CD14-positive monocyte (primary cell): Measurements from ENCODE around the gene MRPS14. TPM values are rescaled to one million over a fixed set of nuclear protein-coding genes. Genes with fewer than 3 reads are reported as not detected.
"Not testable (repeated sequence)": the region's sequence is repeated elsewhere in the genome, so short reads cannot be mapped to it uniquely, and the experiment has no call there.

ENCODE experiments used
- DNase-seq, 3 donors: peaks; one replicate each; pipeline ENCODE4 v3.0.0-alpha.2; 2011 to 2022
- H2AFZ ChIP-seq: 2 replicates; pipeline ENCODE4 v1.6.0; 2012; ENCODE audit warnings: mild to moderate bottlenecking, low read depth, low read length, inconsistent platforms; ENCODE audit not compliant: insufficient read depth, poor library complexity, severe bottlenecking
- H3K27ac ChIP-seq, 2 donors: 1 replicate in 1 of 2; 2 replicates in 1 of 2; pipeline ENCODE4 v1.5.1; 2012 to 2013; ENCODE audit warnings: low read length in 2 of 2, control low read depth in 1 of 2, inconsistent platforms in 1 of 2, low read depth in 1 of 2, mild to moderate bottlenecking in 1 of 2
- H3K27me3 ChIP-seq, 2 donors: one replicate each; pipeline versions ENCODE4 v1.6.0 to v1.6.1; 2011 to 2013; ENCODE audit warnings: low read length in 2 of 2; ENCODE audit not compliant: control insufficient read depth in 2 of 2, insufficient read depth in 2 of 2
- H3K36me3 ChIP-seq, 2 donors: replicated peaks in 1 of 2; 1 replicate in 1 of 2; 2 replicates in 1 of 2; pipeline versions ENCODE4 v1.5.1 to v1.6.1; 2012 to 2013; ENCODE audit warnings: low read length in 2 of 2, control low read depth in 1 of 2, inconsistent platforms in 1 of 2, mild to moderate bottlenecking in 1 of 2; ENCODE audit not compliant: insufficient read depth in 2 of 2, control insufficient read depth in 1 of 2
- H3K4me1 ChIP-seq, 2 donors: 1 replicate in 1 of 2; 2 replicates in 1 of 2; pipeline versions ENCODE4 v1.5.1 to v1.6.1; 2012 to 2013; ENCODE audit warnings: low read length in 2 of 2, control low read depth in 1 of 2, inconsistent platforms in 1 of 2, mild to moderate bottlenecking in 1 of 2, moderate library complexity in 1 of 2; ENCODE audit not compliant: insufficient read depth in 2 of 2, control insufficient read depth in 1 of 2
- H3K4me2 ChIP-seq: replicated peaks from 2 replicates; pipeline ENCODE3; 2012; ENCODE audit warnings: low read length, moderate library complexity, mild to moderate bottlenecking; ENCODE audit not compliant: poor library complexity, severe bottlenecking; ENCODE audit errors: extremely low read depth
- H3K4me3 ChIP-seq, 3 experiments: fragments of 200-600 bp in 1 of 3; sonication (generic) in 1 of 3; replicated peaks in 1 of 3; 1 replicate in 2 of 3; 2 replicates in 1 of 3; pipeline ENCODE4 v1.5.1; 2011 to 2013; ENCODE audit warnings: low read length in 3 of 3, mild to moderate bottlenecking in 3 of 3, control low read depth in 2 of 3, low read depth in 2 of 3, inconsistent platforms in 1 of 3, moderate library complexity in 1 of 3
- H3K79me2 ChIP-seq: 2 replicates; pipeline ENCODE4 v1.6.0; 2012; ENCODE audit warnings: mild to moderate bottlenecking, control low read depth, inconsistent platforms, low read length, moderate library complexity; ENCODE audit not compliant: insufficient read depth
- H3K9ac ChIP-seq: 2 replicates; pipeline ENCODE4 v1.6.0; 2017; ENCODE audit warnings: low read length, mild to moderate bottlenecking; ENCODE audit not compliant: insufficient read depth, poor library complexity, severe bottlenecking
- H3K9me3 ChIP-seq, 2 donors: replicated peaks in 1 of 2; 1 replicate in 1 of 2; 2 replicates in 1 of 2; pipeline versions ENCODE4 v1.5.1 to v1.6.1; 2012 to 2013; ENCODE audit warnings: low read length in 2 of 2, control low read depth in 1 of 2; ENCODE audit not compliant: control insufficient read depth in 1 of 2, insufficient read depth in 1 of 2
- H4K20me1 ChIP-seq: 2 replicates; pipeline ENCODE4 v1.6.0; 2012; ENCODE audit warnings: mild to moderate bottlenecking, low read length, control low read depth, moderate library complexity; ENCODE audit not compliant: insufficient read depth
- H3K27ac Mint-ChIP-seq, 7 donors: one replicate each; pipeline ENCODE4 v1.8.0; 2020; ENCODE audit warnings: mild to moderate bottlenecking in 7 of 7, mixed read lengths in 7 of 7, moderate library complexity in 6 of 7, inconsistent platforms in 2 of 7
- H3K27me3 Mint-ChIP-seq, 3 donors: one replicate each; pipeline ENCODE4 v1.8.0; 2021 to 2022; ENCODE audit warnings: low read depth in 3 of 3, mild to moderate bottlenecking in 3 of 3, mixed read lengths in 3 of 3, moderate library complexity in 3 of 3, inconsistent platforms in 1 of 3
- H3K36me3 Mint-ChIP-seq, 2 donors: one replicate each; pipeline ENCODE4 v1.8.0; 2020; ENCODE audit warnings: mixed read lengths in 2 of 2, inconsistent platforms in 1 of 2, mild to moderate bottlenecking in 1 of 2
- H3K4me1 Mint-ChIP-seq: one replicate; pipeline ENCODE4 v1.8.0; 2020; ENCODE audit warnings: mild to moderate bottlenecking, mixed read lengths
- H3K4me3 Mint-ChIP-seq, 2 donors: one replicate each; pipeline ENCODE4 v1.8.0; 2020; ENCODE audit warnings: mild to moderate bottlenecking in 2 of 2, mixed read lengths in 2 of 2, moderate library complexity in 1 of 2
- H3K9me3 Mint-ChIP-seq, 7 donors: one replicate each; pipeline ENCODE4 v1.8.0; 2020 to 2022; ENCODE audit warnings: mixed read lengths in 7 of 7, mild to moderate bottlenecking in 6 of 7, moderate library complexity in 6 of 7, inconsistent platforms in 2 of 7
- WGBS: methylation state at CpG from one replicate; pipeline ENCODE4 v1.1.5; 2013; ENCODE audit warnings: missing lambda C conversion rate; ENCODE audit not compliant: insufficient coverage; 5-methylcytosine and 5-hydroxymethylcytosine counted together
- intact Hi-C, 2 donors: fragments of 100-400 bp; cut with micrococcal nuclease; formaldehyde crosslinking; loops; one replicate each; pipeline versions ENCODE4 v1.15.0 to v1.15.1; 2023
- polyA plus RNA-seq, 3 donors: library from polyadenylated mRNA; depleted of rRNA in 1 of 3; unstranded in 2 of 3; stranded (reverse) in 1 of 3; fragments of 300-500 nt in 2 of 3; fragments of >200 nt in 1 of 3; fragmentation: Illumina TruSeq in 2 of 3; gene quantifications; 1 replicate in 2 of 3; 2 replicates in 1 of 3; pipeline ENCODE4 v1.2.3, GENCODE V29; 2012 to 2021
- TF ChIP-seq, protein P1 (sequence below): fragments of 200-600 bp; IDR thresholded peaks from one replicate; pipeline ENCODE4 v1.8.0; 2022; ENCODE audit warnings: antibody characterized with exemption, mild to moderate bottlenecking

MRPS14 gene
- polyA plus RNA-seq, 3 donors: 5.4 to 53.2 (median 48.1) TPM

GRCh38 chr1:175045519-175045918, 22.3 kb upstream of the MRPS14 start:
- Histone ChIP-seq H3K9ac (no peak overlapping the region), H3K4me3 (no peak overlapping the region), H3K36me3 (no peaks in the 10 kb centered on the region), H4K20me1 (no peaks in the 10 kb centered on the region), H3K27ac (no peak overlapping the region), H3K4me2 (no peak overlapping the region), H3K9me3 (peaks cover 0 to 10% of the 10 kb centered on the region in 2 donors), H2AFZ (no peak overlapping the region), H3K79me2 (no peaks in the 10 kb centered on the region), H3K4me1 (no peaks in the 10 kb centered on the region), H3K27me3 (no peaks in the 10 kb centered on the region)
- H3K4me1 Mint-ChIP-seq: no peaks in the 10 kb centered on the region
- DNase-seq: no peak
- intact Hi-C loops: no loop called here
- TF ChIP-seq, protein P1, sequence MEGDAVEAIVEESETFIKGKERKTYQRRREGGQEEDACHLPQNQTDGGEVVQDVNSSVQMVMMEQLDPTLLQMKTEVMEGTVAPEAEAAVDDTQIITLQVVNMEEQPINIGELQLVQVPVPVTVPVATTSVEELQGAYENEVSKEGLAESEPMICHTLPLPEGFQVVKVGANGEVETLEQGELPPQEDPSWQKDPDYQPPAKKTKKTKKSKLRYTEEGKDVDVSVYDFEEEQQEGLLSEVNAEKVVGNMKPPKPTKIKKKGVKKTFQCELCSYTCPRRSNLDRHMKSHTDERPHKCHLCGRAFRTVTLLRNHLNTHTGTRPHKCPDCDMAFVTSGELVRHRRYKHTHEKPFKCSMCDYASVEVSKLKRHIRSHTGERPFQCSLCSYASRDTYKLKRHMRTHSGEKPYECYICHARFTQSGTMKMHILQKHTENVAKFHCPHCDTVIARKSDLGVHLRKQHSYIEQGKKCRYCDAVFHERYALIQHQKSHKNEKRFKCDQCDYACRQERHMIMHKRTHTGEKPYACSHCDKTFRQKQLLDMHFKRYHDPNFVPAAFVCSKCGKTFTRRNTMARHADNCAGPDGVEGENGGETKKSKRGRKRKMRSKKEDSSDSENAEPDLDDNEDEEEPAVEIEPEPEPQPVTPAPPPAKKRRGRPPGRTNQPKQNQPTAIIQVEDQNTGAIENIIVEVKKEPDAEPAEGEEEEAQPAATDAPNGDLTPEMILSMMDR: no peak
- peaks cover 6 to 17% (median 13%) of the 10 kb centered on the region in 7 donors for H3K9me3 Mint-ChIP-seq
- WGBS: 97% methylated on average over 14 of the region's 32 CpGs
- peaks cover 0 to 3% (median 0%) of the 10 kb centered on the region in 3 donors for H3K27me3 Mint-ChIP-seq
- no peak overlapping the region for H3K27ac Mint-ChIP-seq
- no peak overlapping the region for H3K4me3 Mint-ChIP-seq
- H3K36me3 Mint-ChIP-seq: no peaks in the 10 kb centered on the region

DNA sequence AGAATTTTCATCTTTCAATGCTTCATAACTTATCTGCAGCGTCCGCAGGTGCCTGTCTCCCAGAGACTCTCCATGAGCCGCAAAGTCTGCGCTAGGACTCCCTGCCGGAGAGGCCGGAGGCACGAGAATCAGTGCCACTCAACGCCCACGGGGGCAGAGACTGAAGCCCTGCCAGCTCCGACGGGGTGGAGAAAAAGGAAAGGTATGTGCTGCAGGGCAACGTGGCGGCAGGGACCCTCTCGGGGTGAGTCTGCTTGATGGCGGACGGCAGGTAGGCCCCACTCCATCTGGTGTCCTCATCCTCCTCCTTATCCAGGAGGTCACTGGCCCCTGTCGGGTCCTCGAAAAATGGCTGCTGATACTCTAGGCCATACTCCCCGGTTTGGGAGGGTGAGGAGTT, 21.9 kb upstream of the MRPS14 start:
- Mint-ChIP-seq H3K27ac (peak overlapping the region in 1 of 7 donors; percentile 55), H3K27me3 (peaks cover 0 to 3% (median 0%) of the 10 kb centered on the region in 3 donors)
- intact Hi-C loops: no loop called here

GRCh38 chr1:175044591-175044990, 21.4 kb upstream of the MRPS14 start:
- H3K4me3 Mint-ChIP-seq, H3K36me3 ChIP-seq, H3K4me2 ChIP-seq, H3K27me3 ChIP-seq, H4K20me1 ChIP-seq, H3K4me1 Mint-ChIP-seq, intact Hi-C loops, H3K36me3 Mint-ChIP-seq, H3K9ac ChIP-seq, H3K79me2 ChIP-seq, H3K27ac ChIP-seq, H3K4me1 ChIP-seq, H3K27ac Mint-ChIP-seq, H3K4me3 ChIP-seq, H2AFZ ChIP-seq, H3K27me3 Mint-ChIP-seq, DNase-seq: not testable (repeated sequence)
- H3K9me3 Mint-ChIP-seq: peaks cover 6 to 16% (median 13%) of the 10 kb centered on the region in 7 donors
- H3K9me3 ChIP-seq: peaks cover 0 to 10% of the 10 kb centered on the region in 2 donors
- WGBS: 87% methylated on average over 18 of the region's 18 CpGs

More for the DNA sequence above, 21.9 kb upstream of the MRPS14 start:
- H3K4me2 ChIP-seq: no peak overlapping the region
- H3K9ac ChIP-seq: no peak overlapping the region
- no peaks in the 10 kb centered on the region for H3K27me3 ChIP-seq
- H3K27ac ChIP-seq: no peak overlapping the region
- no peak overlapping the region for H2AFZ ChIP-seq
- peaks cover 0 to 10% of the 10 kb centered on the region in 2 donors for H3K9me3 ChIP-seq
- 95% methylated on average over 13 of the region's 19 CpGs for WGBS
- H3K4me1 ChIP-seq: no peaks in the 10 kb centered on the region
- Mint-ChIP-seq H3K36me3 (no peaks in the 10 kb centered on the region), H3K4me1 (no peaks in the 10 kb centered on the region), H3K4me3 (no peak overlapping the region), H3K9me3 (peaks cover 6 to 16% (median 13%) of the 10 kb centered on the region in 7 donors)
- DNase-seq: no peak
- TF ChIP-seq, protein P1: no peak
- H3K36me3 ChIP-seq: no peaks in the 10 kb centered on the region
- H4K20me1 ChIP-seq: no peaks in the 10 kb centered on the region
- no peaks in the 10 kb centered on the region for H3K79me2 ChIP-seq
- H3K4me3 ChIP-seq: no peak overlapping the region
